Activated T-helper 9 cell treated with anti-CD3 and anti-CD28 coated beads, Interleukin-2, amount 50 U/mL, for 16 hours (primary cell): ENCODE data around the gene LSM4.

Experiments
- DNase-seq: peaks from one replicate; pipeline ENCODE4 v3.0.0-alpha.2; 2020; ENCODE audit warnings: low read depth

LSM4 gene

DNA sequence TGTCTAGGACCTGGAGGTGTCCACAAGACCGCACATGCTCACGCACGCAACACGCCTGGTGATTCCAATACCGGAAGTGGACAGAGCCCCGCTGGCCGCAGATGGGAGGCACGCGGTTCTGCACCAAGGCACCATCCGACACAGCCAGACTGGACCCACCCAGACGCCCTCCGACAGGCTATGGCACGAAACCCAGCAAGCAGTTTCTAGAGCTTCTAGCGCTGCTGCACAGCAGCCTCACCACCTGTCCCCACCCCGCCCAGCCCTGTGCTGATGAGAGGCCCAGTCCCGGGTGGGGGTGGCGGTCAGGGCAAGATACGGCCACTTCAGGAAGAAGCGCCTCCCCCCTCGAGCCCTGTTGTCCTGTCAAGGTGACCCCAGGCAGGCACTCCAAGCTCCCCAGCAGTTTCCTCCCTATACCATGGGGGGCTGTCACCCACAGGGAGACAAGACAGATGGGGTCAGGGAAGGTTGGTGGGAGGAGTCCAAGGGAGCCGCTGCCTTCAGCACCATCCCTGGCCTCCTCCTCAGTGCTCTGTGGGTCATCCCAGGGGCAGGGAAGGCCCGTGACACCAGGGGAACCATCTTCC lies 11.3 kb downstream of the LSM4 start:
- no peak for DNase-seq

GRCh38 chr19:18310966-18311365 lies 11.9 kb downstream of the LSM4 start:
- DNase-seq, result no peak

GRCh38 chr19:18310118-18310909 lies 12.6 kb downstream of the LSM4 start:
- no peak for DNase-seq

- no peak for DNase-seq
Measured at GRCh38 chr19:18309525-18310064, 13.3 kb downstream of the LSM4 start.

DNA sequence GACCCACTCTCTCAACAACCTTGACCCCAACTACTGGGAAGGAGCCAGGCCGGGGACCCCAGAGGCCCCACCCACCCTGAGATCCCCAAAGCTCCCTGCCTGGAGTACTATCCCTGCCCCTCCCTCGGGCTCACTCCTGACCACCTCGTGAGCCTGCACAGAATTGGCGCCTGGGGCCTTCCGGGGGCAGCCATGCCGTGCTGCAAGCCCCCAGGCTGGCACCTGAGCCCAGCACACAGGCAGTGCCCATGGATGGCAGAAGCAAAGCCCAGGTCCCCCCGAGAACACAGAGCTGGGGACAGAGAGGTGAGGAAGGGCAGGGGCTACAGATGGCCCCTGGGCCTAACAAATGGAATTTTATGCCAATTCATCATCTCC lies 13.9 kb downstream of the LSM4 start:
- DNase-seq, result no peak

DNA sequence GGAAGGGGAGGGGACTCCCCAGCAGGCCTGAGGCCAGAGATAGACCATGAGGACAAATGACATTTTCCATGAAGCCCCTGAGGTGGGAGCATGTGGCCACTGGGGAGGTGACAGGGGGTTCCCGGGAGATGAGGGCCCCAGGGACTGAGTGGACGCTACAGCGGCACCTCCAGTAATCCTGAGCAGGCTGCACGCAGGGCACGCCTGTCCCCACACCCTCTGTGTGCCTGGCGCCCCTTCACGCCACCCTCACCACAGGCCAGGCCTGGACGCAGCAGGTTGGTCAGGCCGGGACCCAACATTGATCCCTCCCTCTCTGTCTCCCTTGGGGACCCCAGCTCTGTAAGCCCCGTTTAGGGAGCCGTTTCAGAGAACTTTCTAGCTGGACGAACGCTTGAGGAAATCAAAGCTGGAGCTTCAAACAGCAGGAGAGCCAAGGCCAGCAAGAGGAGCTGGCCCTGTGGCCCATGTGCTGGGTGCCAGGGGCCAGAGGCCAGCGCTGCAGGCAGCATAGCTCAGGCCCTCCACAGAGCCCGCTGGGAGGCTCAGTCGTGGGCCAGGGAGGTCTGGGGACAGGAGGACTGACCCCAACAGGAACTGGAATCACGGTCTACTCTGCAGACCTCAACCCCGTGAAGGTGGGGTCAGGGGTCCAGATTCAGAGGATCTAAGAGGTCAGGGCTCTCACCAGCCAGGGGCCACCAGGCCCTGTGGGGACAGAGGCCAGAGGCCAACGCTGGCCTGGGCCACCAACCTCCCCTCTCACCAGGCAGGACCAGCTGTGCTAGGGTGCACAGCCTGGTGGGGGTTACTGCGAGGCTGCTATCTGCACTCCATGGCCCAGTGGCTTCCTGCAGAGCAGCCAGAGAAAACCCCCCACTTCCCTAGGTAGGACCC lies 14.6 kb downstream of the LSM4 start:
- DNase-seq, result no peak

DNA sequence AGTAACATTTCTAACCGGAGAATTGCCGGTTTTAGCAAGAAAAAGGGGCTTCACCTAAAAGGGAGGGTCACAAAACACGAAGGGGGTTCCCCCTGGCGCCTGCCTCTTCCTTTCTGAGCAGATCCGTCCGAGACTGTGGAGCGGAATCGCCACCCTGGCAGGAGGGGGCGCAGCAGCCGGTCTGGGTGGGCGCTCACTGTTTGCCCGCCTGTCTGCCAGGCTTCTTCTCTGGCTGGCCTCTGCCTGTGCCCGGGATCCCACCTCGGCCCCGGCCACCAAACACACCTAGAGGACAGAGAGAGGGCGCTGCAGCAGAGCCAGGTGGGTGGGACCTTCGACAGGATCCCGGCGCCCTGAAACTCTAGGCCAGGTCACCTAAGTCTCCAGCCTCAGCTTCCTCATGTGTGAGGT lies 15.6 kb downstream of the LSM4 start:
- no peak for DNase-seq

DNA sequence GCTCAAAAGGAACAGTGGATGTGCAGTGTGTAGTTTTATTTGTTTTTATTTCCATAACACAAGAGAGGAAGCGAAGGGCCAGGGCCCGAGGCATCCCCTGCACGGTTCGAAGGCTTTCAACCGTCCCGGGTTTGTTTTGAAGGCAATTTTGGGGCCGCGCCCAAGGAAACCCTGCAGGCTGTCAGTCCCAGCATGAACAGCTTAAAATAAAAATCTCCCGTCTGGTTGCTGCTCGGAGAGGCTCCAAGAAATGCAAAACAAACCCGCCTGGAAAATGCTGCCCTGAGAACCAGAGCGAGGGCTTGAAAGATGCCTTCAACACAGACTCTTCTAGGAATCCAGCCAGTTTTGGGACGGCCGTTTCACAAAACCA lies 16.0 kb downstream of the LSM4 start:
- DNase-seq, result no peak

GRCh38 chr19:18306209-18306887 lies 16.5 kb downstream of the LSM4 start:
- DNase-seq, result no peak

- DNase-seq, result peak; percentile 80
Measured at GRCh38 chr19:18304458-18305310, 18.2 kb downstream of the LSM4 start.

GRCh38 chr19:18304208-18304457 lies 18.7 kb downstream of the LSM4 start:
- no peak for DNase-seq

GRCh38 chr19:18301718-18302111 lies 21.2 kb downstream of the LSM4 start:
- DNase-seq, result no peak

DNA sequence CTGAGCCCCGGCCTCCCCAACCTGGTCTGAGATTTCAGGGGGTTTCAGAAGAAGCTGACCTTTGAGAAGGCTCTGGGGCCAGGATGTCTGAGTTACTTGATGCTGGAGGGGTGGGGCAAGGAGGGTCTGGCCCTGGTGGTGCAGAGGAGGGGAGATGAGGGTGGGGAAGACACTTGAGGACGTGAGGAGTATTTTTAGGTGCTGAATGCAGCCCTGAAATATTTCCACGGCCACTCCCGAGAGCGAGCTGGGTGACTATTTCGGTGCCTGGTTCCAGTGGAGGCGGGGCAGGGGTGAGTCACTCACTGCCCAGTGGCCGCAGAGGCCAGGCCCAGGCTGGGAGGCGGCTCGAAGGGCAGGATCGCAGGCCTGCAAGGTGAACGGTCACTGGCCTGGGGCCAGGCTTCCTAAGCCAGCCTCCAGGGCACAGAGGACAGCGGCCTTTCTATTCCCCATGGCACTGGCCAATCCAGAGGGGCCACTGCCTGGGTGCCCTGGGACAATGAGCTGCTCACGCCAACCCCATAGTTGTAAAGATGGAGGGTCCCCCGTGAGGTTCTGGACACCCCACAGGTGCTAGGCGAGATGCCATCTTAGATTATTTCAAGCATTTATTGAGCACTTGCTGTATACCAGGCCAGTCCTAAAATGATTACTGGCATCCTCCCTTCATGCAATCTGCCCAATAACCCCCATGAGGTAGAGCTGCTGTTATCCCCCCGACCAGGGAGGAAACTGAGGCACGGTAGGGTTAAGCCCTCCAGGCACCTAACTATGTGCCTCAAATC lies 21.8 kb downstream of the LSM4 start:
- DNase-seq, result no peak

DNA sequence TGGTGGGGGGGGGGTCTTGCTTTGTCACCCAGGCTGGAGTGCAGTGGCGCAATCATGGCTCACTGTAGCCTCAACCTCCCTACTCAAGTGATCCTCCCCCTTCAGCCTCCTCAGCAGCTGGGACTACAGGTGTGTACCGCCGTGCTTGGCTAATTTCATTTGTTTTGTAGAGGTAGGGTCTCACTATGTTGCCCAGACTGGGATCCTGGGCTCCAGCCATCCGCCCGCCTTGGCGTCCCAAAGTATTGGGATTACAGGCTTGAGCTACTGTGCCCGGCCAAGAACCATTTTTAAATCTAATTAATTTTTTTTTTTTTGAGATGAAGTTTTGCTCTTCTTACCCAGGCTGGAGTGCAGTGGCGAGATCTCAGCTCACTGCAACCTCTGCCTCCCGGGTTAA lies 23.2 kb downstream of the LSM4 start:
- no peak for DNase-seq

DNA sequence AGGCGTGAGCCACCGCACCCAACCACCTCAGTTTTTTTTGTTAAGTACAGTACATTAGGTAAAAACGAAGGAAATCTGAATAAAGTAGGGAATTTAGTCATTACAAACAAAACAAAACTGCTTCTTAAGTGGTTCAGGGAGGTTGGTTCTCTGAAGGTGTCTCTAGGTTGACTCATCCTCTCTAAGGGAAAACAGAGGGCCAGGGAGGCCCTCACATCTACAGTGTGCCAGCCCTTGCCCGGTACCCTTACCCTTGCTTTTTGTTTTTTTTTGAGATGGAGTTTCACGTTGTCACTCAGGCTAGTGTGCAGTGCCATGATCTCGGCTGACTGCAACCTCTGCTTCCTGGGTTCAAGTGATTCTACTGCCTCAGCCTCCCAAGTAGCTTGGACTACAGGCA lies 24.3 kb downstream of the LSM4 start:
- DNase-seq, result no peak

GRCh38 chr19:18297308-18297707 lies 25.6 kb downstream of the LSM4 start:
- no peak for DNase-seq

DNA sequence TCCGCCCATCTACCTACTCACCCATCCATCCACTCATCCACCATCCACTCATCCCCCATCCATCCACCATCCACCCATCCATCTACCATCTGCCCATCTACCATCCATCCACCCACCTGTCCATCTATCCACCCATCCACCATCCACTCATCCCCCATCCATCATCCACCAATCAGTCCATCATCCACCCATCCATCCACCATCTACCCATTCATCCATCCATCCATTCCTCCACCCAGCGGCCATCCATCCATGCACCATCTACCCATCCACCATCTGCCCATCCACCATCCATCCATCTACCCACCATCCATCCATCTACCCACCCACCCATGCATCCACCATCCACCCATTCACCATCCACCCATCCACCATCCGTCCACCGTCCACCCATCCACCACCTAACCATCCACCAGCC lies 27.8 kb downstream of the LSM4 start:
- DNase-seq, result no peak

DNA sequence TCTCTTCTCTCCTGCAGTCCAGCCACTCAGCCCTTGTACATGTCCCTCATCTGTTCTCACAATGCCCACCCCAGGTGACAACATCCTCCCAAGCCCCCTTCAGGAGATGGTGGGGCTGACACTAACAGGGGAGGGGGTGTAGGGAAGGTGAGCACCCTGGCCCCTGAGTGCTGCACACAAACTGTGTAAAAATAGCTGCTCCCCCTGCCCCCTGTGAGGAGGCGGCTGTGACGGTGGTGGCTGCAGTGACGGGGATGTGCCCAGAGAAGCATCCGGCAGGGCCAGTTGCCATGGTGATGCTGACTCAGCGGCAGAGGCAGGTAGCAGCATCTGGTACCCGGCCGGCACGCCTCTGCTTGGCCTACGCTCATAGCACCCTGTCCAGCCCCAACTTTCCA lies 28.4 kb downstream of the LSM4 start:
- DNase-seq, result peak; percentile 85

GRCh38 chr19:18293642-18294466 lies 29.0 kb downstream of the LSM4 start:
- DNase-seq, result no peak
